IMR-90 (cell line): ENCODE data around the gene SEC24D. TPM values are rescaled to one million over a fixed set of nuclear protein-coding genes. Genes with fewer than 3 reads are reported as not detected.
A peak's percentile ranks its signal among the peaks of the same experiment; 100 is the strongest.

Experiments used
- ATAC-seq: fragments of 200-7000 bp; cut with Tn5 transposase; 2 replicates; pipeline ENCODE4 v1.9.1; 2020; ENCODE audit warnings: low read depth, mild to moderate bottlenecking, moderate library complexity
- BruUV-seq: library from RNA; stranded (reverse); fragments of 400-500 nt; replicated peaks from 2 replicates; lab custom pipeline; 2021; lab: Mats Ljungman, UMichigan
- CTCF ChIA-PET: fragments of 300-600 bp; formaldehyde crosslinking; extraction: SDS; loops from one replicate; lab custom pipeline; 2021; ENCODE audit warnings: antibody characterized with exemption; lab: Yijun Ruan, JAX
- POLR2A ChIA-PET: fragments of 300-600 bp; sonication (Branson Sonifier 250); formaldehyde crosslinking; loops from one replicate; lab custom pipeline; 2022; ENCODE audit warnings: antibody characterized with exemption; ENCODE audit not compliant: unreplicated experiment; lab: Charles Lee
- DNase-seq: peaks from one replicate; pipeline ENCODE4 v3.0.0; 2013
- H2AFZ ChIP-seq: replicated peaks from 2 replicates; pipeline ENCODE3; 2013; ENCODE audit warnings: low read length, mild to moderate bottlenecking; ENCODE audit not compliant: poor library complexity
- H2AK5ac ChIP-seq: 2 replicates; pipeline ENCODE4 v1.6.1; 2013; ENCODE audit warnings: low read depth, low read length, inconsistent platforms
- H2AK9ac ChIP-seq: replicated peaks from 2 replicates; pipeline ENCODE3; 2013; ENCODE audit warnings: mild to moderate bottlenecking, low read depth, low read length, moderate library complexity; ENCODE audit not compliant: poor library complexity
- H2BK120ac ChIP-seq: 2 replicates; pipeline ENCODE4 v1.6.1; 2013; ENCODE audit warnings: low read depth, low read length, inconsistent platforms
- H2BK15ac ChIP-seq: 3 replicates; pipeline ENCODE4 v1.6.1; 2013; ENCODE audit warnings: low read depth, low read length, inconsistent platforms
- H2BK20ac ChIP-seq: 2 replicates; pipeline ENCODE4 v1.6.1; 2013; ENCODE audit warnings: low read depth, mild to moderate bottlenecking, inconsistent platforms, low read length, moderate library complexity
- H2BK5ac ChIP-seq: 2 replicates; pipeline ENCODE4 v1.6.1; 2013; ENCODE audit warnings: mild to moderate bottlenecking, low read depth, low read length, inconsistent platforms; ENCODE audit not compliant: poor library complexity, severe bottlenecking
- H3K14ac ChIP-seq: replicated peaks from 2 replicates; pipeline ENCODE4 v1.6.1; 2013; ENCODE audit warnings: low read depth, low read length, inconsistent platforms
- H3K18ac ChIP-seq: 2 replicates; pipeline ENCODE4 v1.6.1; 2013; ENCODE audit warnings: low read depth, low read length, control low read depth
- H3K23ac ChIP-seq: 2 replicates; pipeline ENCODE4 v1.6.1; 2013; ENCODE audit warnings: low read depth, low read length, inconsistent platforms
- H3K27ac ChIP-seq: 2 replicates; pipeline ENCODE4 v1.5.1; 2013; ENCODE audit warnings: mild to moderate bottlenecking, control low read depth, low read length; ENCODE audit not compliant: insufficient read depth
- H3K27me3 ChIP-seq: 2 replicates; pipeline ENCODE4 v1.6.1; 2013; ENCODE audit warnings: low read length; ENCODE audit not compliant: control insufficient read depth, insufficient read depth
- H3K36me3 ChIP-seq: 2 replicates; pipeline ENCODE4 v1.6.1; 2013; ENCODE audit warnings: low read length, mixed read lengths; ENCODE audit not compliant: control insufficient read depth, insufficient read depth
- H3K4ac ChIP-seq: 2 replicates; pipeline ENCODE4 v1.6.1; 2013; ENCODE audit warnings: low read depth, low read length, inconsistent platforms
- H3K4me1 ChIP-seq: 2 replicates; pipeline ENCODE4 v1.6.1; 2013; ENCODE audit warnings: low read length, mixed read lengths; ENCODE audit not compliant: control insufficient read depth, insufficient read depth
- H3K4me2 ChIP-seq: 2 replicates; pipeline ENCODE4 v1.6.1; 2013; ENCODE audit warnings: low read depth, mild to moderate bottlenecking, control low read depth, low read length, moderate library complexity
- H3K4me3 ChIP-seq: 2 replicates; pipeline ENCODE4 v1.5.1; 2013; ENCODE audit warnings: low read depth, mild to moderate bottlenecking, control low read depth, low read length, moderate library complexity; ENCODE audit not compliant: insufficient read depth
- H3K56ac ChIP-seq: 2 replicates; pipeline ENCODE4 v1.6.1; 2013; ENCODE audit warnings: low read length, inconsistent platforms; ENCODE audit not compliant: insufficient read depth; ENCODE audit errors: extremely low read depth
- H3K79me1 ChIP-seq, 2 experiments: 2 replicates each; pipeline ENCODE4 v1.6.1; 2013; ENCODE audit warnings: low read length in 2 of 2, inconsistent platforms in 1 of 2, low read depth in 1 of 2
- H3K9ac ChIP-seq: 2 replicates; pipeline ENCODE4 v1.6.1; 2013; ENCODE audit warnings: low read depth, low read length, control low read depth
- H3K9me1 ChIP-seq: 2 replicates; pipeline ENCODE4 v1.6.1; 2013; ENCODE audit warnings: low read length, inconsistent platforms; ENCODE audit not compliant: insufficient read depth
- H3K9me3 ChIP-seq: 2 replicates; pipeline ENCODE4 v1.6.1; 2013; ENCODE audit warnings: low read length; ENCODE audit not compliant: control insufficient read depth, insufficient read depth
- H4K20me1 ChIP-seq: 2 replicates; pipeline ENCODE4 v1.6.1; 2013; ENCODE audit warnings: low read length, inconsistent platforms; ENCODE audit not compliant: insufficient read depth
- H4K5ac ChIP-seq: 2 replicates; pipeline ENCODE4 v1.6.1; 2013; ENCODE audit warnings: mild to moderate bottlenecking, low read depth, low read length, control low read depth
- H4K8ac ChIP-seq, 2 experiments: 2 replicates each; pipeline ENCODE4 v1.6.1; 2013; ENCODE audit warnings: low read depth in 2 of 2, low read length in 2 of 2, control low read depth in 1 of 2, inconsistent platforms in 1 of 2
- H4K91ac ChIP-seq: 2 replicates; pipeline ENCODE4 v1.6.1; 2013; ENCODE audit warnings: low read depth, low read length, inconsistent platforms; ENCODE audit not compliant: insufficient read depth
- BHLHE40 ChIP-seq: fragments of 150-350 bp; IDR thresholded peaks from 2 replicates; pipeline ENCODE4 v1.6.1; 2016; ENCODE audit warnings: mild to moderate bottlenecking, low read depth, low read length
- CHD1 ChIP-seq: IDR thresholded peaks from 2 replicates; pipeline ENCODE4 v1.6.1; 2012; ENCODE audit warnings: low read depth, low read length, improper control_type of control experiment
- FOS ChIP-seq: fragments of 150-350 bp; IDR thresholded peaks from 2 replicates; pipeline ENCODE4 v1.6.1; 2016; ENCODE audit warnings: low read depth, low read length
- MXI1 ChIP-seq: IDR thresholded peaks from 2 replicates; pipeline ENCODE4 v1.6.1; 2012; ENCODE audit warnings: low read depth, mild to moderate bottlenecking, low read length, moderate library complexity, borderline replicate concordance
- NFE2L2 ChIP-seq: fragments of 150-350 bp; IDR thresholded peaks from 2 replicates; pipeline ENCODE4 v1.6.1; 2016; ENCODE audit warnings: low read depth, mild to moderate bottlenecking, low read length
- RFX5 ChIP-seq: IDR thresholded peaks from 2 replicates; pipeline ENCODE4 v1.8.0; 2012; ENCODE audit warnings: low read depth, mild to moderate bottlenecking, low read length, moderate library complexity
- SMC3 ChIP-seq: fragments of 150-350 bp; IDR thresholded peaks from 2 replicates; pipeline ENCODE4 v1.6.1; 2016; ENCODE audit warnings: low read depth, mild to moderate bottlenecking, antibody characterized with exemption, low read length, moderate library complexity
- WGBS, 2 experiments: methylation state at CpG; one replicate each; pipeline versions ENCODE4 v1.1.5 to v1.1.7; 2013; ENCODE audit warnings: missing lambda C conversion rate in 2 of 2; ENCODE audit not compliant: insufficient read length in 1 of 2; ENCODE audit errors: extremely low coverage in 2 of 2; 5-methylcytosine and 5-hydroxymethylcytosine counted together
- dilution Hi-C: fragments of 300-500 bp; cut with HindIII; formaldehyde crosslinking; loops from one replicate; pipeline ENCODE4 v1.14.3; 2018; ENCODE audit warnings: low sequenced_read_pairs; ENCODE audit not compliant: unreplicated experiment
- in situ Hi-C: fragments of 300-500 bp; cut with MboI; formaldehyde crosslinking; loops from 3 replicates; pipeline ENCODE4 v1.14.3; 2019; ENCODE audit warnings: low sequenced_read_pairs, inconsistent platforms, mixed read lengths
- intact Hi-C: fragments of 100-400 bp; cut with micrococcal nuclease; formaldehyde crosslinking; loops from 2 replicates; pipeline ENCODE4 v1.10.0; 2022
- polyA plus RNA-seq, 3 experiments: library from polyadenylated mRNA; depleted of rRNA; stranded (reverse); fragments of >200 nt; gene quantifications; 2 replicates each; pipeline ENCODE4 v1.2.3, GENCODE V29; 2012; ENCODE audit warnings: low replicate concordance in 1 of 3
- total RNA-seq: library from RNA; depleted of rRNA; stranded (reverse); fragments of >200 nt; gene quantifications from 2 replicates; pipeline ENCODE4 v1.2.3, GENCODE V29; 2012
- TF ChIP-seq, protein P1 (sequence below): fragments of 150-350 bp; IDR thresholded peaks from 2 replicates; pipeline ENCODE4 v1.6.1; 2016; ENCODE audit warnings: low read depth, mild to moderate bottlenecking, low read length, moderate library complexity, borderline replicate concordance

The SEC24D gene
- total and polyA plus RNA-seq, 2 of the 4 experiments (the other 2 are of a cell fraction): 93.2 to 111 TPM

GRCh38 chr4:118729287-118730286 is 106.3 kb downstream of the SEC24D start (continued):
- no peak for TF ChIP-seq BHLHE40
- TF ChIP-seq, protein P1, sequence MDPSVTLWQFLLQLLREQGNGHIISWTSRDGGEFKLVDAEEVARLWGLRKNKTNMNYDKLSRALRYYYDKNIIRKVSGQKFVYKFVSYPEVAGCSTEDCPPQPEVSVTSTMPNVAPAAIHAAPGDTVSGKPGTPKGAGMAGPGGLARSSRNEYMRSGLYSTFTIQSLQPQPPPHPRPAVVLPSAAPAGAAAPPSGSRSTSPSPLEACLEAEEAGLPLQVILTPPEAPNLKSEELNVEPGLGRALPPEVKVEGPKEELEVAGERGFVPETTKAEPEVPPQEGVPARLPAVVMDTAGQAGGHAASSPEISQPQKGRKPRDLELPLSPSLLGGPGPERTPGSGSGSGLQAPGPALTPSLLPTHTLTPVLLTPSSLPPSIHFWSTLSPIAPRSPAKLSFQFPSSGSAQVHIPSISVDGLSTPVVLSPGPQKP: no peak

DNA sequence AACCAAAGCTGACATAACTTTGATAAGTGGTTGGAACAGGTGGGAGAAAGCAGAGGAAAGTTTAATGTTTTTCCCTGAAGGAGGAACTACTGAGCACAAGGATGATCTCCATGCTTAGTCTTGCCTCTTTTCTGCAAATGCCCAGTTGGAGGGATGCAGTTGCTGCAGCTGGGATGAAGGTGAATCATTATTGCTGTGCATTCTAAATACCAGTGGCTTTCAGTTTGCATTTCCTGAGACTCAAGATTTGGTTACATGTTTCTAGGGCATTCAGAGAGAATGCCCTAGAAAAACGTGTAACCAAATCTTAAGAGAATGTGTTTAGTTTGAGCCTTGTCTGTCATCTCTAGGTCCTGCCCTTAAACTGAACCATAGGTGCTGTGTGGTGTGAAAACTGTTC is 108.6 kb downstream of the SEC24D start:
- Histone ChIP-seq H2AFZ (no peak overlapping the region), H4K91ac (no peak overlapping the region), H2BK15ac (no peak overlapping the region), H4K5ac (no peak overlapping the region; the same call in 1 of the 2 replicates), H3K56ac (no peak overlapping the region), H2AK9ac (no peak overlapping the region), H3K14ac (no peak overlapping the region), H3K23ac (no peak overlapping the region), H3K4me1 (peaks cover 3% of the 10 kb centered on the region), H2BK20ac (no peak overlapping the region), H3K4ac (no peak overlapping the region), H2BK5ac (peak overlapping the region; percentile 52), H3K4me3 (no peak overlapping the region), H2BK120ac (no peak overlapping the region), H3K27me3 (no peaks in the 10 kb centered on the region), H3K4me2 (peak overlapping the region; percentile 40; the same call in 1 of the 2 replicates), H3K9ac (no peak overlapping the region), H3K9me1 (peaks cover 5% of the 10 kb centered on the region; the same call in 1 of the 2 replicates), H4K8ac (no peak overlapping the region), H3K9me3 (no peaks in the 10 kb centered on the region), H3K27ac (no peak overlapping the region), H2AK5ac (no peak overlapping the region), H4K20me1 (peaks cover 12% of the 10 kb centered on the region; the same call in 1 of the 2 replicates), H3K36me3 (peaks cover 52% of the 10 kb centered on the region), H3K18ac (peak overlapping the region; percentile 29; the same call in 1 of the 2 replicates), H3K79me1 (peaks cover 28 to 56% of the 10 kb centered on the region in 2 experiments)
- TF ChIP-seq RFX5: no peak
- TF ChIP-seq CHD1: no peak
- TF ChIP-seq NFE2L2: no peak
- TF ChIP-seq FOS: no peak
- no peak for TF ChIP-seq BHLHE40
- TF ChIP-seq SMC3: no peak
- TF ChIP-seq MXI1: no peak
- in situ Hi-C loops: no loop called here
- POLR2A ChIA-PET: no interaction called here
- CTCF ChIA-PET: no interaction called here
- WGBS, 2 experiments: no CpG with 5 or more reads among the region's 1 CpG
- intact Hi-C loops: no loop called here
- ATAC-seq (no peak; the same call in 1 of the 2 replicates), DNase-seq (peak; percentile 59)
- dilution Hi-C loops: no loop called here
- no TSS peak for BruUV-seq
